ENCODE data around the gene SGO1. TPM values are rescaled to one million over a fixed set of nuclear protein-coding genes. Genes with fewer than 3 reads are reported as not detected.

SGO1 gene
- total RNA-seq, 2 donors from 2014 or later: 25.1 to 44.8 TPM

GRCh38 chr3:20190991-20191390 is 5.0 kb upstream of the SGO1 start:
- Histone ChIP-seq H3K27me3 (ENCODE audit: control insufficient read depth, insufficient read depth, low read length, poor library complexity, severe bottlenecking) (no peaks in the 10 kb centered on the region), H3K9ac (ENCODE audit: extremely low read depth, low read length, poor library complexity, severe bottlenecking) (no peak overlapping the region), H3K4me3 (ENCODE audit: low read length) (no peak overlapping the region), H3K9me3 (ENCODE audit: control insufficient read depth, low read length) (no peaks in the 10 kb centered on the region), H3K27ac (ENCODE audit: low read depth, low read length) (no peak overlapping the region), H3K36me3 (ENCODE audit: control insufficient read depth, insufficient read depth, low read length) (no peaks in the 10 kb centered on the region), H3K4me1 (ENCODE audit: control insufficient read depth, insufficient read depth, low read length) (no peaks in the 10 kb centered on the region)
- no peak overlapping the region for H3K27ac Mint-ChIP-seq
- H3K36me3 Mint-ChIP-seq (ENCODE audit: low read depth): no peaks in the 10 kb centered on the region
- peak; percentile 52 for DNase-seq
- no peaks in the 10 kb centered on the region for H3K9me3 Mint-ChIP-seq
- H3K27me3 Mint-ChIP-seq (ENCODE audit: insufficient read depth): no peaks in the 10 kb centered on the region
- H3K4me1 Mint-ChIP-seq: peaks cover 4% of the 10 kb centered on the region
- H3K4me3 Mint-ChIP-seq: no peak overlapping the region
- peak; percentile 63 for TF ChIP-seq CTCF (conservative IDR thresholded peaks at IDR 0.05)
- WGBS, 2 experiments (ENCODE audit: insufficient coverage in 1 of 2, insufficient read length in 1 of 2): 56 to 73% methylated on average over 3 to 5 of the region's 5 CpGs

GRCh38 chr3:20186600-20187004 is 596 bp upstream of the SGO1 start:
- H3K4me3 Mint-ChIP-seq: no peak overlapping the region
- DNase-seq: no peak
- peaks cover 10% of the 10 kb centered on the region for H3K4me1 Mint-ChIP-seq
- no peak for TF ChIP-seq CTCF (conservative IDR thresholded peaks at IDR 0.05)
- H3K27me3 Mint-ChIP-seq (ENCODE audit: insufficient read depth): no peaks in the 10 kb centered on the region
- H3K9me3 ChIP-seq (ENCODE audit: control insufficient read depth, low read length): no peaks in the 10 kb centered on the region
- H3K36me3 ChIP-seq (ENCODE audit: control insufficient read depth, insufficient read depth, low read length): peaks cover 18% of the 10 kb centered on the region
- no peaks in the 10 kb centered on the region for H3K4me1 ChIP-seq (ENCODE audit: control insufficient read depth, insufficient read depth, low read length)
- no peak overlapping the region for H3K27ac Mint-ChIP-seq
- H3K27ac ChIP-seq (ENCODE audit: low read depth, low read length): peak overlapping the region; percentile 58
- no peaks in the 10 kb centered on the region for H3K27me3 ChIP-seq (ENCODE audit: control insufficient read depth, insufficient read depth, low read length, poor library complexity, severe bottlenecking)
- H3K4me3 ChIP-seq (ENCODE audit: low read length): peak overlapping the region; percentile 96
- peaks cover 14% of the 10 kb centered on the region for H3K36me3 Mint-ChIP-seq (ENCODE audit: low read depth)
- 3 to 4% methylated on average over 9 of the region's 9 CpGs for WGBS, 2 experiments (ENCODE audit: insufficient coverage in 1 of 2, insufficient read length in 1 of 2)
- peak overlapping the region; percentile 81 for H3K9ac ChIP-seq (ENCODE audit: extremely low read depth, low read length, poor library complexity, severe bottlenecking)
- no peaks in the 10 kb centered on the region for H3K9me3 Mint-ChIP-seq

- peak overlapping the region; percentile 96 for H3K4me3 ChIP-seq (ENCODE audit: low read length)
- no peaks in the 10 kb centered on the region for H3K27me3 ChIP-seq (ENCODE audit: control insufficient read depth, insufficient read depth, low read length, poor library complexity, severe bottlenecking)
- H3K9me3 ChIP-seq (ENCODE audit: control insufficient read depth, low read length): no peaks in the 10 kb centered on the region
- no peak overlapping the region for H3K27ac Mint-ChIP-seq
- no peak overlapping the region for H3K4me3 Mint-ChIP-seq
- peak overlapping the region; percentile 81 for H3K9ac ChIP-seq (ENCODE audit: extremely low read depth, low read length, poor library complexity, severe bottlenecking)
- no peaks in the 10 kb centered on the region for H3K4me1 ChIP-seq (ENCODE audit: control insufficient read depth, insufficient read depth, low read length)
- H3K27ac ChIP-seq (ENCODE audit: low read depth, low read length): no peak overlapping the region
- peak; percentile 45 for DNase-seq
- 0 to 3% methylated on average over 10 to 12 of the region's 12 CpGs for WGBS, 2 experiments (ENCODE audit: insufficient coverage in 1 of 2, insufficient read length in 1 of 2)
- H3K36me3 ChIP-seq (ENCODE audit: control insufficient read depth, insufficient read depth, low read length): peaks cover 29% of the 10 kb centered on the region
- TF ChIP-seq CTCF (conservative IDR thresholded peaks at IDR 0.05): no peak
- H3K4me1 Mint-ChIP-seq: peaks cover 6% of the 10 kb centered on the region
- H3K27me3 Mint-ChIP-seq (ENCODE audit: insufficient read depth): no peaks in the 10 kb centered on the region
- H3K9me3 Mint-ChIP-seq: no peaks in the 10 kb centered on the region
- H3K36me3 Mint-ChIP-seq (ENCODE audit: low read depth): peaks cover 19% of the 10 kb centered on the region
Observed at GRCh38 chr3:20185331-20185678, 701 bp downstream of the SGO1 start.
